Raji (cell line): Measurements from ENCODE around the gene UBE2B.

Experiments used
- POLR2A ChIP-seq: IDR thresholded peaks from 2 replicates; pipeline ENCODE4 v1.6.1; 2011; ENCODE audit warnings: low read depth, low read length, control low read depth; ENCODE audit not compliant: insufficient read depth

Gene UBE2B

GRCh38 chr5:134432174-134432573 is 60.8 kb downstream of the UBE2B start:
- no peak for TF ChIP-seq POLR2A

- TF ChIP-seq POLR2A: no peak
These were observed 61.4 kb downstream of the UBE2B start for GRCh38 chr5:134432677-134433359.

- TF ChIP-seq POLR2A: no peak
These were observed 64.2 kb downstream of the UBE2B start for GRCh38 chr5:134435560-134435959.

GRCh38 chr5:134436523-134437339 is 65.4 kb downstream of the UBE2B start:
- TF ChIP-seq POLR2A: no peak

GRCh38 chr5:134437340-134437846 is 66.0 kb downstream of the UBE2B start:
- peak; percentile 71 for TF ChIP-seq POLR2A

- no peak for TF ChIP-seq POLR2A
These were observed 66.6 kb downstream of the UBE2B start for GRCh38 chr5:134437847-134438581.

GRCh38 chr5:134438721-134439123 is 67.4 kb downstream of the UBE2B start:
- TF ChIP-seq POLR2A: no peak

GRCh38 chr5:134439210-134439654 is 67.9 kb downstream of the UBE2B start:
- no peak for TF ChIP-seq POLR2A

- TF ChIP-seq POLR2A: no peak
These were observed 68.9 kb downstream of the UBE2B start for GRCh38 chr5:134440201-134440755.
